Measurements from ENCODE around the gene B3GNT8. TPM values are rescaled to one million over a fixed set of nuclear protein-coding genes. Genes with fewer than 3 reads are reported as not detected.

B3GNT8 gene
- total RNA-seq, 1 donor from 2014 or later, result 15.9 TPM

DNA sequence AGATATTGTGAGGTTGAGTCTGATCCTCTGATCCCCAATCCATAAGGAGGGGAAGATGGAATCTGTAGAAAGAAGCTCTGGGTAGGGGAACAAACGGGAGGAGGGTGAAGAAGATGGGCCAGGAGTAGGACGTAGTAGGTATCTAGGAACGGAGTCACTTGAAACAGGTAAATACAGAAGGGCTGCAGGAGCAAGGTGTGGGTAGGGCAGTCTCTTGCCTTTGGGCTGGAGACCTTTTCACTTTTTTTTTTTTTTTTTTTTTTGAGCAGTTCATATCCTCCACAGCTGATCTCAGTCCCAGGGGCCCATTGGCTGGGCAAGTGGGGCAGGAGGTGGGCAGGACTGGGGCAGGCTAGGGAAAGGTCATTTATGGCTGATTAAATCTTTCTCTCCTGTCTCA is 28.1 kb downstream of the B3GNT8 start:
- TF ChIP-seq, protein P1, sequence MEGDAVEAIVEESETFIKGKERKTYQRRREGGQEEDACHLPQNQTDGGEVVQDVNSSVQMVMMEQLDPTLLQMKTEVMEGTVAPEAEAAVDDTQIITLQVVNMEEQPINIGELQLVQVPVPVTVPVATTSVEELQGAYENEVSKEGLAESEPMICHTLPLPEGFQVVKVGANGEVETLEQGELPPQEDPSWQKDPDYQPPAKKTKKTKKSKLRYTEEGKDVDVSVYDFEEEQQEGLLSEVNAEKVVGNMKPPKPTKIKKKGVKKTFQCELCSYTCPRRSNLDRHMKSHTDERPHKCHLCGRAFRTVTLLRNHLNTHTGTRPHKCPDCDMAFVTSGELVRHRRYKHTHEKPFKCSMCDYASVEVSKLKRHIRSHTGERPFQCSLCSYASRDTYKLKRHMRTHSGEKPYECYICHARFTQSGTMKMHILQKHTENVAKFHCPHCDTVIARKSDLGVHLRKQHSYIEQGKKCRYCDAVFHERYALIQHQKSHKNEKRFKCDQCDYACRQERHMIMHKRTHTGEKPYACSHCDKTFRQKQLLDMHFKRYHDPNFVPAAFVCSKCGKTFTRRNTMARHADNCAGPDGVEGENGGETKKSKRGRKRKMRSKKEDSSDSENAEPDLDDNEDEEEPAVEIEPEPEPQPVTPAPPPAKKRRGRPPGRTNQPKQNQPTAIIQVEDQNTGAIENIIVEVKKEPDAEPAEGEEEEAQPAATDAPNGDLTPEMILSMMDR (IDR thresholded peaks at IDR 0.05; ENCODE audit: partially characterized antibody, unreplicated experiment), result no peak
- H3K27ac Mint-ChIP-seq (ENCODE audit: unreplicated experiment), result peak overlapping the region; percentile 99
- H3K27me3 Mint-ChIP-seq (ENCODE audit: unreplicated experiment), result peaks cover 6% of the 10 kb centered on the region
- H3K9me3 Mint-ChIP-seq (ENCODE audit: unreplicated experiment), result peaks cover 9% of the 10 kb centered on the region
- H3K4me3 Mint-ChIP-seq (ENCODE audit: unreplicated experiment), result peak overlapping the region; percentile 97
- H3K36me3 Mint-ChIP-seq (ENCODE audit: unreplicated experiment), result no peaks in the 10 kb centered on the region
- no peak for DNase-seq
- H3K4me1 Mint-ChIP-seq (ENCODE audit: low read depth, unreplicated experiment), result peaks cover 20% of the 10 kb centered on the region

DNA sequence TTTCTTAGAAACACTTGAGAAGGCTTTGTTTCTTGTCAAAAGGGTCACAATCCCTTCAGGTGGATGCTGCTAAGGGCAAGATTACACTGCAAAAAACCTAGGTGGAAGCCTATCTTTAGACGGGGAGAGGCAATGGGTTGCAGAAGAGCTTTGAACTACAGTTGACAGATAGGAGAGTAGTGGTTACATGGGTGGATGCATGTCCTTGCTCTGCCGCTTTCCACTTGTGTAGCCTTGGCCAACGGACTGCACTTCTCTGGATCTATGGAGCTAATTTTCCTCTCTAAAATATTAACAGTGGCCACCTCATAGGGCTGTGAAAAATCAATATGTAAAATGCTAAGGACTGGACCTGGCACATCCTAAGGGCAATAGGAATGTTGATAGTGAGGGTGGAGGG is 28.6 kb downstream of the B3GNT8 start:
- Mint-ChIP-seq H3K4me3 (ENCODE audit: unreplicated experiment) (peak overlapping the region; percentile 97), H3K27me3 (ENCODE audit: unreplicated experiment) (peaks cover 6% of the 10 kb centered on the region), H3K27ac (ENCODE audit: unreplicated experiment) (peak overlapping the region; percentile 99), H3K36me3 (ENCODE audit: unreplicated experiment) (no peaks in the 10 kb centered on the region), H3K4me1 (ENCODE audit: low read depth, unreplicated experiment) (peaks cover 20% of the 10 kb centered on the region), H3K9me3 (ENCODE audit: unreplicated experiment) (peaks cover 11% of the 10 kb centered on the region)
- no peak for DNase-seq
- TF ChIP-seq, protein P1 (IDR thresholded peaks at IDR 0.05; ENCODE audit: partially characterized antibody, unreplicated experiment), result no peak

DNA sequence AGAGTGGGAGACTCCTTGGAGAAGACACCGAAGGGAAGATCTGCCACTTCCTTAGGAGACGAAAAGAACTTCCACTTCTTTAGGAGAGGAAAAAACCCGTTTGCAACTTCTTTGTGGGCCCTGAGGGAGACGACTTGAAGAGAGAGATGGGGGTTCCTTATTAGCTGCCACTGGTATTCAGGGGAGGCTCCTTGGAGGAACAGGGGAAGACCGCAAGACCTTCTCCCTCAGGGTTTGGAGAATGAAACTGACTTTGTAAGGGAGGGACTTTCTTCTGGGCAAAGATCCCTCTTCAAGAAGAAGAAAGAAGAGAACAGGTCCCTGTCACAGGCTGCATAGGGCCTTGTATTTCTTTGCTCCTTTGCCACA is 29.1 kb downstream of the B3GNT8 start:
- Mint-ChIP-seq H3K4me1 (ENCODE audit: low read depth, unreplicated experiment) (peaks cover 20% of the 10 kb centered on the region), H3K9me3 (ENCODE audit: unreplicated experiment) (peaks cover 11% of the 10 kb centered on the region), H3K4me3 (ENCODE audit: unreplicated experiment) (peak overlapping the region; percentile 97), H3K27me3 (ENCODE audit: unreplicated experiment) (peaks cover 6% of the 10 kb centered on the region), H3K36me3 (ENCODE audit: unreplicated experiment) (no peaks in the 10 kb centered on the region), H3K27ac (ENCODE audit: unreplicated experiment) (peak overlapping the region; percentile 99)
- TF ChIP-seq, protein P1 (IDR thresholded peaks at IDR 0.05; ENCODE audit: partially characterized antibody, unreplicated experiment), result no peak
- no peak for DNase-seq

DNA sequence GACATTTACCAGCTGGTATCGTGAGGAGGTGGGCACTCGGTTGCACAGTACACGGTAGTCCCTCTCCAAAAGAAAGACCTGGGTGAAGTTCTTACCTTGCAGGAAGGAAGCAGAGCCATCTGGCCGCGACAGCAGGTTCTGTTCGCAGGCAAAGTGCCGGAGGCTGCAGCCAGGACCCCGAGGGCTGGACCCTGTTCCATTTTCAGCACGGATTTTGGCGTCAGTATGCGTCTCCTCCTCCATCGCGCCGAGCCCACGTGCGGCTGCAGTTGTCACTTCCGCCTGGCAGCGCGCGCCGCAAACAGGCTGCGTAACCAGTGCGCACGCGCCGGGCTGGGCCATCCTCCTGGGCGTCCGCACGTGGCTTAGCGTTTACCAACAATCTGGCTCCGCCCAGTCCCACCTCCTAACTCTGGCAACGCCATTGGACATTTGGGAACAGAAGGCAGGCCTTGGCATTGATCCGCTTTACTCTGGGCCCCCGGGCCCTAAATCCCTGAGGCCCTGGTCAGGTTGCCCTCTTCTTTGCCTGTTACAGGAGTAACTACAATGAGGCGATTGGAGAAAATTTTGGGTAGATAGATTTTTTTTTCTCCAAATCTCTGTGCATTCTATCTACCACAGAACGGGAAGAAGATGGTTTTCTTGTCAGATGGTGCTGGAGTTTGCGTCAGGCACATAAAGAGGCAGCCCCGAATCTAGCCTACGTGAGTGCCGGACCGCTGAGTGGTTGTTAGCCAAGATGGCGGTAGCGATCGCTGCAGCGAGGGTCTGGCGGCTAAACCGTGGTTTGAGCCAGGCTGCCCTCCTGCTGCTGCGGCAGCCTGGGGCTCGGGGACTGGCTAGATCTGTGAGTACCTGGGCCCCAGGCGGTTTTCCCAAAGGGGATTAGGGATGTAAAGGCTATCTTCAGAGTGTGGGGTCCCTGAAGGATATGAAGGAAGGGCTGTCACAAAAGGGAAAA is 29.8 kb downstream of the B3GNT8 start, which contains the start of the genes BCKDHA and EXOSC5:
TSS of gene BCKDHA (plus strand) at position 733 of the 964 bp plus-strand sequence. CDS start at position 743, 10 bp downstream.
TSS of gene EXOSC5 (minus strand) at position 274 of the 964 bp plus-strand sequence. CDS start at position 243, 31 bp downstream.
- DNase-seq, result peak; percentile 99
- peak within 1 kb of the TSS; percentile 97 for H3K4me3 Mint-ChIP-seq (ENCODE audit: unreplicated experiment)
- TF ChIP-seq, protein P1 (IDR thresholded peaks at IDR 0.05; ENCODE audit: partially characterized antibody, unreplicated experiment), result no peak
- H3K27me3 Mint-ChIP-seq (ENCODE audit: unreplicated experiment), result peaks cover 6% of the 10 kb centered on the region
- H3K9me3 Mint-ChIP-seq (ENCODE audit: unreplicated experiment), result peaks cover 13% of the 10 kb centered on the region
- peaks cover 20% of the 10 kb centered on the region for H3K4me1 Mint-ChIP-seq (ENCODE audit: low read depth, unreplicated experiment)
- H3K27ac Mint-ChIP-seq (ENCODE audit: unreplicated experiment), result peak within 1 kb of the TSS; percentile 99
- no peaks in the 10 kb centered on the region for H3K36me3 Mint-ChIP-seq (ENCODE audit: unreplicated experiment)

DNA sequence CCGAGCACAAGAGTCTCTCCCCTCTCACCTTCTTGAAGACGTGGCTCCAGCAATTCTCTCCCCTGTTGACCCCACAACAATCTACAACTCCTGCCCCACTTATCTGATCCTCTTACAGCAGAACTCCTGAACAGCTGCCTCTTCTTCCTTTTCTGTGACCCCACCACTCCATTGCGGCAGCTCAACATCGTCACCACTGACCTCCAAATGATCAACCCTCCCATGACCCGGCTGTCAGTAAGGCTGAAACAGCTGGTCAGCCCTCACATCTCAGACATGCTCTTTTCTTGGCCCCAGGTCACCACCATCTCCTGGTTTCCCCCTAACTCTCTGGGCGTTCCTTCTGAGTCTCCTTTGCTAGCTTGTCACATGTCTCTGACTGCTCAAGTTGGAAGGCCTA is 31.8 kb downstream of the B3GNT8 start:
- Mint-ChIP-seq H3K9me3 (ENCODE audit: unreplicated experiment) (peaks cover 13% of the 10 kb centered on the region), H3K27me3 (ENCODE audit: unreplicated experiment) (peaks cover 6% of the 10 kb centered on the region), H3K4me1 (ENCODE audit: low read depth, unreplicated experiment) (peaks cover 20% of the 10 kb centered on the region), H3K4me3 (ENCODE audit: unreplicated experiment) (peak overlapping the region; percentile 61), H3K27ac (ENCODE audit: unreplicated experiment) (peak overlapping the region; percentile 14), H3K36me3 (ENCODE audit: unreplicated experiment) (no peaks in the 10 kb centered on the region)
- TF ChIP-seq, protein P1 (IDR thresholded peaks at IDR 0.05; ENCODE audit: partially characterized antibody, unreplicated experiment), result no peak
- no peak for DNase-seq
